Ectodermal cell (in vitro differentiated cells): Measurements from ENCODE around the gene GNAQ.

Source experiments
- H3K27ac ChIP-seq: 2 replicates; pipeline ENCODE4 v1.7.0; 2013; ENCODE audit warnings: mild to moderate bottlenecking, low read depth, low read length; ENCODE audit not compliant: insufficient read depth, poor library complexity, severe bottlenecking
- H3K27me3 ChIP-seq: 2 replicates; pipeline ENCODE4 v1.7.0; 2013; ENCODE audit warnings: mild to moderate bottlenecking, low read length; ENCODE audit not compliant: insufficient read depth, control insufficient read depth, poor library complexity, severe bottlenecking
- H3K36me3 ChIP-seq: one replicate; pipeline ENCODE4 v1.7.0; 2013; ENCODE audit warnings: low read length; ENCODE audit not compliant: control insufficient read depth, insufficient read depth
- H3K4me1 ChIP-seq: one replicate; pipeline ENCODE4 v1.7.0; 2013; ENCODE audit warnings: low read length; ENCODE audit not compliant: control insufficient read depth, insufficient read depth
- H3K4me3 ChIP-seq: 2 replicates; pipeline ENCODE4 v1.7.0; 2013; ENCODE audit warnings: low read depth, low read length, control low read depth; ENCODE audit not compliant: insufficient read depth
- H3K9me3 ChIP-seq: 2 replicates; pipeline ENCODE4 v1.7.0; 2013; ENCODE audit warnings: mild to moderate bottlenecking, low read length, moderate library complexity; ENCODE audit not compliant: control insufficient read depth
- WGBS, 2 experiments: methylation state at CpG; one replicate each; pipeline ENCODE4 v1.1.7; 2013; ENCODE audit warnings: missing lambda C conversion rate in 2 of 2; 5-methylcytosine and 5-hydroxymethylcytosine counted together

The GNAQ gene

DNA sequence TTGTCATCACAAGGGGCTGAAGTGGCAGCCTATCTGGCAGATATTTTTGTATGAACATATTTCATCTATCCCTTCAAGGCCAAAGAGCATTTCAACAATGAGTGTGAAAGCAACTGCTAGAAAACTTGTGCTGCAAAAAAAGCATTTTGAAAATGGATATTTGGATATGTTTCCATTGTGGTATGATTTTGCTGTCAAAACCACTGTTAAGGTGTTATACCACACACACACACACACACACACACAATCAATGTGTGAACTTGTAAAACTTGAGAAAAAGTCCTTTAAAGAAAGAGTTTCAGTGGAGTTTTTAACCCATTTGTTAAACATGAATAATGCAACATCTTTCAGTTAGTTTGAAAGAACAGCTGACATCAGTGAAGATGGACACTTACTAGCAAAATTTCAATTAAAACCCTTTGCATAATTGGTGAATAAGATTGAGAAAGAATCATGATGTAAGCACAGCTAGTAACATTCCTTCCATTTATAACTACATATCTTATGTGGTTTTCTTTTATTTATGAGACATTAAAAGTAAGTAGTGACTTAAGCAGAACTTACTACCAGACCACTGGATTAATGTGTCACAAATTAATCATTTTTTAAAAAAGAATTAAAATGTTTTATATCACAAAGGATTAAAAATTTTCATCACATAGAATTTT, 200.9 kb downstream of the GNAQ start:
- no peaks in the 10 kb centered on the region for H3K9me3 ChIP-seq
- H3K4me1 ChIP-seq, result no peaks in the 10 kb centered on the region
- H3K36me3 ChIP-seq, result no peaks in the 10 kb centered on the region
- no peak overlapping the region for H3K4me3 ChIP-seq
- no peaks in the 10 kb centered on the region for H3K27me3 ChIP-seq
- H3K27ac ChIP-seq, result no peak overlapping the region

DNA sequence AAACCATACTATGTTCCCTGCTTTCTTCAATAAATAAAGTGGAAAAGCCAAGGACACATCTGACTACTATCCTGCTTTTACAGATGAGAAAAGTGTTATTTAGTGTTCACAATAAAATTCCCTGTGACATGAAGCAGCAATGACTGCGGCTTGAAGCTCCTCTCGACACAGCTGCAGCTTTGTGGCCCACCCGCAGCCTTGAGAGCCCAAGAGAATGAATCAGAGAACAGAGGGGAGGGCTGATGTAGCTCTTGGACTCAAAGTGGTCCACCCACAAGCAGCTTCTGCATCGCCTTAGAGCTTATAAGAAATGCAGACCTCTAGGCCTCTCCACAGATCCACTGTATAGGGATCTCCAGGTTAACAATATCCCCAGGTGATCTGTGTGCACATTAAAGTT, 202.2 kb downstream of the GNAQ start:
- Histone ChIP-seq H3K9me3 (no peaks in the 10 kb centered on the region), H3K4me1 (peaks cover 5% of the 10 kb centered on the region), H3K27ac (no peak overlapping the region), H3K4me3 (no peak overlapping the region), H3K36me3 (no peaks in the 10 kb centered on the region), H3K27me3 (no peaks in the 10 kb centered on the region)
- WGBS, 2 experiments, result 92 to 96% methylated on average over 4 of the region's 4 CpGs

DNA sequence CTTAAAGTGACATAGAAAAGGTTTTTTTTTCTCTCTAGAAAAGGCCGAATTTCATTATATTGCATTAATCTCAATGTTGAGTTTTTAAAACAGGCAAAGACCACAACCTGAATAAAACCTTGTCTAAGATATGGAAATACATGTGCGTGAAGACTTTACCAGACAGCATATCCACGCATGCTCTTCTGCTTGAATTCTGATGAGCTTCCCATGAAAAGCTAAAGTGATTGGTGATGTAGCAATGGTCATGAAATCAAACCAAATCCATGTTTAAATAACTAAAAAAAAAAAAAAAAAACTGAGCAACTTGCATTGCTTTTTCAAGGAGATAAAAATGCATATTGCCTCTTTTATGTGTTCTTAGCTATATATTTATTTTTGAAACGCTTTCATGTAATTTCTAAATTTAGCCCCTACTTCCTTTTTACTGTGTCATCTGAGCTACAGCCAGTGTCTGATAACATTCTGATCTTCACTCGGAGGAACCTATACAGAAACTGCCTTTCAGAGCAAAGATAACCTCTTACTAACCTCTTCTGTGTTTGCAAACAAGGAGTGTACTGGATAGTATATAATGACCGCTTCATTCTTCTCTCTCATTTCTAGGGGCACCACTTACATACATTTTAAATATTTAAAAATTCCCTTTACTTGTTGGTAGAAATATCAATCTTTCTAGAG, 204.4 kb downstream of the GNAQ start:
- Histone ChIP-seq H3K27me3 (no peaks in the 10 kb centered on the region), H3K27ac (no peak overlapping the region), H3K4me1 (peaks cover 5% of the 10 kb centered on the region), H3K4me3 (no peak overlapping the region), H3K9me3 (no peaks in the 10 kb centered on the region), H3K36me3 (no peaks in the 10 kb centered on the region)
- 93 to 96% methylated on average over 5 of the region's 6 CpGs for WGBS, 2 experiments

DNA sequence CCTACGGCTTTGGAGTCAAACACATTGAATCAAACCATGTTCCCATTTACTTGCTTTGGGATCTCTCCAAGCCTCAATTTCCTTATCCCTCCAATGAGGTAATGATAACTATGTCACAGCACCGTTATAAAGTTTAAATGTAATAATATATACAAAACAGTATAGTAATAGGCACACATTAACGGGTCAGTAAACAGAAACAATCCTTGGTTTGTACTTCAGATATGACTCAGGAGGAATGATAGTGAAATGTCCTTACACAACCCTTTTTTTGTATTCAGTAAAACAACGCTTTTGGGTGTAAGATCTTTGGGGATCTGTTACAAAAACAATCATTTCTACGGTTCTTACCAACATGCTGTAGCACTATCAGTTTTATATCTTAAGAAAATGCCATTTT, 205.0 kb downstream of the GNAQ start:
- WGBS, 2 experiments, result 97 to 98% methylated on average over 3 of the region's 5 CpGs

DNA sequence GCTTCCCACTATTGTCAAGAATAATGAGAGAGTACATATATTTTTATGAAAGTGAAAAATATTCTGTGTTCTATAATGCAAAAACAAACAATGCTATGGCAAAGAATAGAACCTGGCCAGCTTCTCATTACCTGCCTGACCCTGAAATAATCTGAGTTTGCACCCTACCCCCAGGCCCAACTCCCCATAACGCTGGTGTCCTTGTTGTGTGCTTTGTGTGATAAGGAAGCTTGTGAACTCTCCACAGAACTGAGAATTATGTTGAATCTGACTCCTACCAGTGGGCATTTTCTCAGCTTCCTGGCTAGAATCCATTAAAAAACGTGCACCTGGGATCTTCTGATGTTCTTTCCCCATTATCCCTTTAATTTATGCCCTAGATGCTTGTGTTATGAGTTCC, 205.5 kb downstream of the GNAQ start:
- Histone ChIP-seq H3K4me3 (no peak overlapping the region), H3K9me3 (no peaks in the 10 kb centered on the region), H3K4me1 (peaks cover 5% of the 10 kb centered on the region), H3K27me3 (no peaks in the 10 kb centered on the region), H3K36me3 (no peaks in the 10 kb centered on the region), H3K27ac (no peak overlapping the region)
- 90% methylated on average over 1 to 2 of the region's 2 CpGs for WGBS, 2 experiments

More for the DNA sequence above, 205.0 kb downstream of the GNAQ start:
- Histone ChIP-seq H3K4me1 (peaks cover 5% of the 10 kb centered on the region), H3K9me3 (no peaks in the 10 kb centered on the region), H3K36me3 (no peaks in the 10 kb centered on the region), H3K27ac (no peak overlapping the region), H3K4me3 (no peak overlapping the region), H3K27me3 (no peaks in the 10 kb centered on the region)

DNA sequence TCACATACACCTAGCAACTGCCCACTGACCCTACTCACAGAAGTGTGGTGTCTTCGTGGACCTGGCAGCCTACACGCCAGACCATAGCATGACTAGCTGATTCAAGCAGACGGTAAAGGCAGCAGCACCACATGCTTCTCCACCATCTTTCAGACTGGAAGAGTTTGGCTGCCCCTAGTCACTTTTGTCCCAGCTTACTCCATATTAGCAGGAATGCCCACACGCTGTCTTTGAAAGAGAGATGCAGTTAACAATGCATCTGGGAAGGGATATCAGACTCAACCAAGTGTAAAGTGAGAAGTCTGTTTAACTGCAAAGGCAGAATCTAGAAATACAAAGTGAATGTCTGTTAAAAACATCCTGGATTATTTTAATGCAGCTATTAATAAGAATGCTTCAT, 206.2 kb downstream of the GNAQ start:
- Histone ChIP-seq H3K9me3 (no peaks in the 10 kb centered on the region), H3K36me3 (no peaks in the 10 kb centered on the region), H3K27ac (no peak overlapping the region), H3K4me3 (no peak overlapping the region), H3K4me1 (peaks cover 5% of the 10 kb centered on the region), H3K27me3 (no peaks in the 10 kb centered on the region)
- WGBS, 2 experiments, result 79 to 82% methylated on average over 4 of the region's 4 CpGs

DNA sequence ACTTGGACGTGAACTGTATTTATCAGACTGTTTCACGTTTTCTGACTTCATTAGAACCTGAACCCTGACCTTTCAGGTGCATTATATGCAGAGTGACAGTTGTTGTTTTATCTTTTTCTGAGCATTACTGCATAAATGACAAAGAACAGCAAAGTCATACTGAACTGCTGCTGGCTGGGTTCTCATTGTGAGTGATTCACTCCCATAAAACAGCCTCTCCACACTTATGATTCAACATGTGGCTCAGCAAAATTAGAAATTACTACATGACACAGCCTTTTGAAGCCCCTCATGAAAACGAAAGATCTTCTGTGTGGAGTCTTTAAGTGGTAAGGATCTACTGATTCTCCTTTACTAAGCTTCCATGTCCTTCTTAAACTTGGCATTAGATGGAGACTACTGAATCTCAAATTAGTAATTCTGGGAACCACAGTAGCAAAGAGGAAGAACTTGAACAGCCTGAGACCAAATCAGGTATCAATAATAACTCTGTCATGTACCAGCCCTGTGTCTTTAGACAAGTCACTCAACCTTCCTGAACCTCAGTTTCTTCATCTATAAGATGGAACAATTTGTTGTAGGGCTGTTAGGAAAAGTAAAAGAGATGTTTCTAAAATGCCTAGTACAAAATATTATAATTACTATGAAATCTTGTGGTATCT, 211.2 kb downstream of the GNAQ start:
- Histone ChIP-seq H3K4me1 (peaks cover 3% of the 10 kb centered on the region), H3K27me3 (no peaks in the 10 kb centered on the region), H3K4me3 (no peak overlapping the region), H3K27ac (no peak overlapping the region), H3K36me3 (no peaks in the 10 kb centered on the region), H3K9me3 (no peaks in the 10 kb centered on the region)
- 94 to 95% methylated on average over 3 of the region's 3 CpGs for WGBS, 2 experiments

DNA sequence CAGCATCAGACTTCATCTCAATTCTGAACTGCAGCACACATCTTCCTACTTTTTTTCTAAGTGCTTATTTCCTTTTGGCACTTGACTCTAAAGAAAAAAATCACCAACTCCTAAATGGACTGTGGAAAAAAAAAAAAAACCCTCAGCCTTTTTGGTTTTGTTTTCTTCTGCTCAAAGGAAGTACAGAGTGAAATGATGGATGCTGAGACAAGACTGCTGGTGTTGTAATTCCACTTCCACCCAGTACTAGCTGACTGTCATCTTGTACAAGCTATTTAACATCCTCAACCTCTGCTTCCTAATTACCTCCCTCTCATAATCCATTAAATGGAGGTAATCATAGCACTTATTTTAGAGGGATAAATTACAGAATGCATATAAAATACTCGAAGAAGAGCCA, 212.0 kb downstream of the GNAQ start:
- Histone ChIP-seq H3K4me1 (no peaks in the 10 kb centered on the region), H3K27me3 (no peaks in the 10 kb centered on the region), H3K36me3 (no peaks in the 10 kb centered on the region), H3K27ac (no peak overlapping the region), H3K9me3 (no peaks in the 10 kb centered on the region), H3K4me3 (no peak overlapping the region)
- no CpG with 5 or more reads among the region's 1 CpG for WGBS, 2 experiments

DNA sequence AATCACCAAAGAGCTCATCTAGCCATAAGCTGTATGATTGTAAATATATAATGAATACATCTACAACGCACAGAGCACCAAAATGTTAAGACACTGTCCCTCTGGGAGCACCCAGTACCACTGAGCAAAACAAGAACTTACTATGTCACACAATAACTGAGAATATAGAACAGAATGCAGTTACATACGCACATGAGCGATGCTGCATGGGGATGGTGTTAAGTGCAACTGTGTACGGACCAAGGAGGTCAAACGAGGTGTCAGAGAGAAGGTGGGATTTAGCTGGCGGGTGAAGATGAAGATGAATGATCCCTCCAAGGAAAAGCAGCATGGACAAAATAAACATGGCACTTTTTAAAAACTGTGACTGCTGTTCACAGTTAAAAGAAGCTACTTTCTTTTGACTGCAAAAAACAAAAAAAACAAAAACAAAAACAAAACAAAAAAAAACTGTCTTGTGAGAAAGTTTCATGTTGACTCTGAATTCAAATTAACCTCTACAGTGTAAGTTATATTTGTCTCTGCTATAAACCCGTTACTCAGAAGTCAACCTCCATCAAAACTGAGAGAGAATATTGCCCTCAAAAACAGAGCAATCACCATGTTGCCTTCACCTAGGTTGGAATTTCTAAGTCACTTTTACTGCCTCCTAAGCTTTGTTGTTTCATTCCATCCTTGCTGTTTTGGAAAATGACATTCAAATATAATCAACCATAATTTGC, 213.9 kb downstream of the GNAQ start:
- no peak overlapping the region for H3K27ac ChIP-seq
- no peaks in the 10 kb centered on the region for H3K36me3 ChIP-seq
- H3K4me3 ChIP-seq, result no peak overlapping the region
- 93 to 95% methylated on average over 6 to 7 of the region's 7 CpGs for WGBS, 2 experiments
- no peaks in the 10 kb centered on the region for H3K4me1 ChIP-seq
- H3K9me3 ChIP-seq, result no peaks in the 10 kb centered on the region
- no peaks in the 10 kb centered on the region for H3K27me3 ChIP-seq
